HEK293 (cell line): ENCODE results near the gene LDHD.

Experiments used
- CTCF ChIA-PET: fragments of 350-600 bp; formaldehyde crosslinking; extraction: SDS; loops from one replicate; lab custom pipeline; 2021; ENCODE audit warnings: antibody characterized with exemption; lab: Yijun Ruan, JAX
- POLR2A ChIA-PET: fragments of 300-600 bp; formaldehyde crosslinking; extraction: SDS; loops from one replicate; lab custom pipeline; 2020; ENCODE audit warnings: antibody characterized with exemption, inconsistent platforms; lab: Yijun Ruan, JAX
- H3K27ac ChIP-seq: fragments of 200-500 bp; sonication (Bioruptor generic); 2 replicates; pipeline ENCODE4 v1.5.1; 2014; ENCODE audit warnings: low read depth, low read length, control low read depth, inconsistent platforms; ENCODE audit errors: extremely low read depth
- H3K36me3 ChIP-seq, 2 experiments: fragments of 200-500 bp in 1 of 2; sonication (Bioruptor generic) in 1 of 2; 1 replicate in 1 of 2; 2 replicates in 1 of 2; pipeline ENCODE4 v1.5.1; 2014 to 2017; ENCODE audit warnings: inconsistent platforms in 2 of 2, low read length in 2 of 2; ENCODE audit not compliant: control insufficient read depth in 2 of 2, insufficient read depth in 1 of 2
- H3K4me1 ChIP-seq: fragments of 200-500 bp; sonication (Bioruptor generic); 2 replicates; pipeline ENCODE4 v1.5.1; 2014; ENCODE audit warnings: mild to moderate bottlenecking, low read length, inconsistent platforms; ENCODE audit not compliant: control insufficient read depth, insufficient read depth
- H3K4me3 ChIP-seq: 2 replicates; pipeline ENCODE4 v1.5.1; 2011; ENCODE audit warnings: low read depth, mild to moderate bottlenecking, control low read depth, low read length, moderate library complexity
- H3K9me3 ChIP-seq: fragments of 200-500 bp; sonication (Bioruptor generic); 2 replicates; pipeline ENCODE4 v1.5.1; 2014; ENCODE audit warnings: low read depth, low read length, inconsistent platforms; ENCODE audit not compliant: control insufficient read depth, insufficient read depth
- ATF2 ChIP-seq: fragments of 450-650 bp; formaldehyde crosslinking; IDR thresholded peaks from 2 replicates; pipeline ENCODE4 v1.5.1; 2016; ENCODE audit warnings: missing biosample characterization, missing genetic modification characterization, low read depth
- HOXA7 ChIP-seq: sonication (generic); formaldehyde crosslinking; IDR thresholded peaks from 2 replicates; pipeline ENCODE4 v1.8.1; 2022; ENCODE audit warnings: missing genetic modification reagents, borderline replicate concordance
- KLF1 ChIP-seq: fragments of 450-650 bp; formaldehyde crosslinking; IDR thresholded peaks from 2 replicates; pipeline ENCODE4 v1.5.1; 2016; ENCODE audit warnings: missing biosample characterization, missing genetic modification characterization
- KLF10 ChIP-seq: fragments of 450-650 bp; IDR thresholded peaks from 2 replicates; pipeline ENCODE4 v1.5.1; 2018; ENCODE audit warnings: missing biosample characterization, mild to moderate bottlenecking, missing genetic modification characterization
- MEIS1 ChIP-seq: sonication (generic); formaldehyde crosslinking; IDR thresholded peaks from 2 replicates; pipeline ENCODE4 v1.8.1; 2022; ENCODE audit warnings: missing genetic modification reagents, mild to moderate bottlenecking, borderline replicate concordance
- OSR2 ChIP-seq: fragments of 450-650 bp; formaldehyde crosslinking; IDR thresholded peaks from 2 replicates; pipeline ENCODE4 v1.5.1; 2016; ENCODE audit warnings: missing biosample characterization, missing genetic modification characterization
- PATZ1 ChIP-seq: fragments of 450-650 bp; formaldehyde crosslinking; IDR thresholded peaks from 2 replicates; pipeline ENCODE4 v1.5.1; 2016; ENCODE audit warnings: missing biosample characterization, missing genetic modification characterization
- REPIN1 ChIP-seq: fragments of 450-650 bp; formaldehyde crosslinking; IDR thresholded peaks from 2 replicates; pipeline ENCODE4 v1.5.1; 2017; ENCODE audit warnings: missing biosample characterization, missing genetic modification characterization, low read depth
- REST ChIP-seq: fragments of 450-650 bp; formaldehyde crosslinking; IDR thresholded peaks from 2 replicates; pipeline ENCODE4 v1.5.1; 2016; ENCODE audit warnings: missing biosample characterization, missing genetic modification characterization
- SP3 ChIP-seq: fragments of 450-650 bp; formaldehyde crosslinking; IDR thresholded peaks from 2 replicates; pipeline ENCODE4 v1.5.1; 2016; ENCODE audit warnings: missing biosample characterization, missing genetic modification characterization
- ZBTB20 ChIP-seq: fragments of 450-650 bp; formaldehyde crosslinking; IDR thresholded peaks from 2 replicates; pipeline ENCODE4 v1.5.1; 2016; ENCODE audit warnings: missing biosample characterization, missing genetic modification characterization
- ZBTB6 ChIP-seq: fragments of 450-650 bp; formaldehyde crosslinking; IDR thresholded peaks from 2 replicates; pipeline ENCODE4 v1.5.1; 2017; ENCODE audit warnings: missing biosample characterization, missing genetic modification characterization
- ZBTB8A ChIP-seq: fragments of 450-650 bp; formaldehyde crosslinking; IDR thresholded peaks from 2 replicates; pipeline ENCODE4 v1.5.1; 2016; ENCODE audit warnings: missing biosample characterization, missing genetic modification characterization
- ZNF211 ChIP-seq: fragments of 450-650 bp; formaldehyde crosslinking; IDR thresholded peaks from 2 replicates; pipeline ENCODE4 v1.5.1; 2016; ENCODE audit warnings: low read depth, missing biosample characterization, missing genetic modification characterization
- ZNF324 ChIP-seq: fragments of 450-650 bp; formaldehyde crosslinking; IDR thresholded peaks from 2 replicates; pipeline ENCODE4 v1.5.1; 2016; ENCODE audit warnings: missing biosample characterization, missing genetic modification characterization
- ZNF426 ChIP-seq: fragments of 450-650 bp; formaldehyde crosslinking; IDR thresholded peaks from 2 replicates; pipeline ENCODE4 v1.5.1; 2017; ENCODE audit warnings: missing biosample characterization, missing genetic modification characterization, mild to moderate bottlenecking, inconsistent platforms, moderate library complexity
- ZNF580 ChIP-seq: fragments of 450-650 bp; formaldehyde crosslinking; IDR thresholded peaks from 2 replicates; pipeline ENCODE4 v1.5.1; 2016; ENCODE audit warnings: missing biosample characterization, missing genetic modification characterization
- ZNF610 ChIP-seq: fragments of 450-650 bp; formaldehyde crosslinking; IDR thresholded peaks from 2 replicates; pipeline ENCODE4 v1.5.1; 2016; ENCODE audit warnings: missing biosample characterization, missing genetic modification characterization, borderline replicate concordance
- ZNF624 ChIP-seq: fragments of 450-650 bp; formaldehyde crosslinking; IDR thresholded peaks from 2 replicates; pipeline ENCODE4 v1.5.1; 2017; ENCODE audit warnings: missing biosample characterization, missing genetic modification characterization
- ZNF658 ChIP-seq: fragments of 450-650 bp; formaldehyde crosslinking; IDR thresholded peaks from 2 replicates; pipeline ENCODE4; 2016; ENCODE audit warnings: missing biosample characterization, missing genetic modification characterization
- ZNF692 ChIP-seq: fragments of 450-650 bp; formaldehyde crosslinking; IDR thresholded peaks from 2 replicates; pipeline ENCODE4 v1.5.1; 2016; ENCODE audit warnings: missing biosample characterization, missing genetic modification characterization
- ZNF76 ChIP-seq: fragments of 450-650 bp; formaldehyde crosslinking; IDR thresholded peaks from 2 replicates; pipeline ENCODE4; 2016; ENCODE audit warnings: low read depth, missing biosample characterization, missing genetic modification characterization, borderline replicate concordance
- ZNF843 ChIP-seq: fragments of 450-650 bp; formaldehyde crosslinking; IDR thresholded peaks from 2 replicates; pipeline ENCODE4 v1.5.1; 2016; ENCODE audit warnings: missing biosample characterization, missing genetic modification characterization
- ZXDB ChIP-seq: fragments of 450-650 bp; formaldehyde crosslinking; IDR thresholded peaks from 2 replicates; pipeline ENCODE4 v1.5.1; 2016; ENCODE audit warnings: missing biosample characterization, missing genetic modification characterization

Gene LDHD

GRCh38 chr16:75116081-75116910 lies at the start of gene LDHD:
Gene LDHD, minus strand, starts transcription at chr16:75116780. Its CDS starts 60 bp downstream, at chr16:75116720.
- H3K27ac ChIP-seq: no peak within 1 kb of the TSS
- CTCF ChIA-PET: no interaction called here
- no peaks in the 10 kb centered on the region for H3K9me3 ChIP-seq
- POLR2A ChIA-PET: no interaction called here
- TF ChIP-seq ZXDB (tag by site-specific recombination) (0 out of 2 replicates have a peak, but pooled peaks have one; percentile 26), ZNF426 (no peak), MEIS1 (no peak), KLF1 (tag by site-specific recombination) (peak; percentile 40; the same call in 1 of the 2 replicates), ZBTB6 (no peak), HOXA7 (no peak), ZNF580 (tag by site-specific recombination) (no peak), ATF2 (tag by site-specific recombination) (no peak), ZNF624 (no peak), ZBTB8A (tag by site-specific recombination) (peak; percentile 10; the same call in 1 of the 2 replicates), PATZ1 (tag by site-specific recombination) (no peak), ZBTB20 (tag by site-specific recombination) (peak; percentile 41; the same call in 1 of the 2 replicates), ZNF211 (tag by site-specific recombination) (no peak), ZNF843 (tag by site-specific recombination) (no peak), ZNF692 (tag by site-specific recombination) (peak; percentile 62; the same call in 1 of the 2 replicates), KLF10 (peak; percentile 70), REPIN1 (0 out of 2 replicates have a peak, but pooled peaks have one; percentile 24), OSR2 (tag by site-specific recombination) (peak; percentile 82), SP3 (tag by site-specific recombination) (no peak)
- no peak within 1 kb of the TSS for H3K4me3 ChIP-seq
- no peaks in the 10 kb centered on the region for H3K36me3 ChIP-seq
- no peaks in the 10 kb centered on the region for H3K4me1 ChIP-seq

GRCh38 chr16:75160386-75160785 lies 43.8 kb upstream of the LDHD start:
- no peak overlapping the region for H3K4me3 ChIP-seq
- peaks cover 31 to 54% of the 10 kb centered on the region in 2 experiments for H3K36me3 ChIP-seq
- no peaks in the 10 kb centered on the region for H3K4me1 ChIP-seq
- ChIA-PET POLR2A (no interaction called here), CTCF (no interaction called here)
- H3K27ac ChIP-seq: no peak overlapping the region
- no peaks in the 10 kb centered on the region for H3K9me3 ChIP-seq
- TF ChIP-seq ZNF324 (tag by site-specific recombination) (no peak), ZNF610 (no peak), REST (no peak), ZNF658 (tag by site-specific recombination) (no peak), ZNF76 (tag by site-specific recombination) (no peak)
